Liver (tissue), 3 donors: ENCODE measurements around the gene ZNF274.

Experiments used
- CTCF ChIP-seq: fragments of 150-350 bp; IDR thresholded peaks from 2 replicates; pipeline ENCODE4 v1.5.1; 2017; ENCODE audit warnings: improper control_type of control experiment, low read depth, low read length; ENCODE audit not compliant: missing input control
- MAX ChIP-seq: IDR thresholded peaks from 2 replicates; pipeline ENCODE4 v1.6.1; 2016; ENCODE audit warnings: antibody characterized with exemption
- SP1 ChIP-seq: IDR thresholded peaks from 2 replicates; pipeline ENCODE4 v1.6.1; 2018; ENCODE audit warnings: antibody characterized with exemption, mild to moderate bottlenecking
- donor health status: healthy.
- donor health status: healthy.

GRCh38 chr19:58166708-58167280 lies 16.1 kb upstream of the ZNF274 start:
- TF ChIP-seq CTCF, result no peak
- no peak for TF ChIP-seq SP1
- no peak for TF ChIP-seq MAX
